RKO (cell line): Measurements from ENCODE around the gene SRGAP2.
"Not testable (repeated sequence)": the region's sequence is repeated elsewhere in the genome, so short reads cannot be mapped to it uniquely, and the experiment has no call there.

Experiments
- DNase-seq: peaks from one replicate; pipeline ENCODE4 v3.0.0-alpha.2; 2016; ENCODE audit warnings: low spot score

Gene SRGAP2

DNA sequence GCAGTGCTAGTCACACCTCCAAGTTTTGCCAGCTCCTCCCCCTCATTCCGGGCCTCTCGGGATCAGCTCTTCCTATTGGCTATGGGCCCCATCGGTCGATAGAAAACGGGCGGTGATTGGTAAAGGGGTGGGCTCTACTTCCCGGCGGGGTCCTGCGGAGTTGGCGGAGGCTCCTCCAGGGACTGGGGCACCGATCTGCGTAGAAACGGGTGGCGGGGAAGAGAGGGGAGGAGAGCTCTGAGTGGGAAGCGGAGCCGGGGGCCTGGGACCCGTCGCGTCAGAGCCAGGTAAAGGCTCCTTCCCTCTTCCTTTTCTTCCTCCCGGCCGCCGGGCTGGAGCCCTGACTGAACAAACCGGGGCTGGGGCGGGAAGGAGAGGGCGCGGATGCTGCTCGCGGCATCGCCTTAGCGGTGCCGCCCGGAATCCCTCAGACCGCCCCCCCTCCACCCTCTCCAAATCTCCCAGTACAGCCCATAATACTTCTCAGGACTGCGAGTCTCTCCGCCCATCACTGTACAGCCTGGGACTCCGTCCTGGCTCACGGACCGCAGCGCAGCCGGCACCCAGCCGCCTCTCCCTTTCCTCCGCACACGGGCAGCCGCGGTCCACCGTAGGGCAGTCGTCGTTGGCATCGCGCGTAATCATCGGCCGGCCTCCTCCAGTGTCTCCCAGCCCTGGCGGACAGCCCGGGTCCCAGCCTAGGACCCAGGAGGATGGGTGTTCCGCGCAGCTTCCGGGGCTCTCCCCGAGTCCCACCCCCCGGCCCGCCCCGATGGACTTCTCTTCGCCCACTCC, at the start of gene SRGAP2:
TSS of gene SRGAP2 (plus strand) at position 178 of the 795 bp plus-strand sequence. CDS start 2,430 bp downstream, outside the sequence.
- DNase-seq = peak; percentile 60

DNA sequence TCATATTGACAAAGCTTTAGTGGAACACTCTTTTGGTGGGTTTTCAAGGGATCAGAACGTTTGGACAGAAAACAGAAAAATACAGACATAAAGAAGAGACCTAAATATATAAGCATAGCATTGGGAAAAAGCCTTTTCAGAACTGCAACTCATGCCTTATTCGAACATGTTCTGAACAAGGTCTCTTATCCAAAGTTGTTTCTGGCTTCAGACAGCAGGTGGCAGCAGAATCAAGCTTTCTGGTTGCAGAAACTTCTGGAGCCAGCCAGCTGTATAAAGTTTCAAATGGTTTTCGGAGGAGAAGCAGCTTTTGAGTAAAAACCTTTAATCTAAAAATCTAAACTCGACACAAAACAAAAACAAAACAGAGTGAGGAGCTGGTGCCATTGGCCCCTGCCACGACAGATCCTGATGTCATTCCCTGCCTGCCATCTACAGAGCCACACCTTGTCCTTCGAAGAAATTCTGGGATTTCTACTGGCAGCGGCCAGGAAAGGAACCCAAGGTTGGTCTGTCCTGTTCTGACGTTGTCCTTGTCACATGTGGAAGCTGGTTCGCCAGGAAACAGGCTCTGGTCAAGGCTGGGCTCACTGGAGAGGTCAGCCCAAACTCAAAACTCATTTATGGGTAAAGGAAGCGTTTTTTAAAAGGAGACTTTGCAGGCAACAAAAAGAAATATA, 35.9 kb upstream of the SRGAP2 start:
- DNase-seq = not testable (repeated sequence)

DNA sequence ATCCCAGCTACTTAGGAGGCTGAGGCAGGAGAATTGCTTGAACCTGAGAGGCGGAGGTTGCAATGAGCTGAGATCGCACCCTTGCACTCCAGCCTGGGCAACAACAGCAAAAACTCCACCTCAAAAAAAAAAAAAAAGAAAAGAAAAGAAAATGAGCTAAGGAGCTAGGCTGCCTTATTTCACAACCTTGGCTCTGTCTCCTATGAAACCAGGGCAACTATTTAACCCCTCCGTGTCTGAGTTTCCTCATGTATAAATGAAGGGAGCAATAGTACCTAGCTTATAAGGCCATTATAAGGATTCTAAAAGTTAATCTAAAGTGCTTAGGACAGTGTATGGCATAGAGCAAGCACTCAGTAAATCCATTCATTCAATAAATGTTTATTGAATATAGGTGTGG, 33.5 kb upstream of the SRGAP2 start:
- DNase-seq = not testable (repeated sequence)

DNA sequence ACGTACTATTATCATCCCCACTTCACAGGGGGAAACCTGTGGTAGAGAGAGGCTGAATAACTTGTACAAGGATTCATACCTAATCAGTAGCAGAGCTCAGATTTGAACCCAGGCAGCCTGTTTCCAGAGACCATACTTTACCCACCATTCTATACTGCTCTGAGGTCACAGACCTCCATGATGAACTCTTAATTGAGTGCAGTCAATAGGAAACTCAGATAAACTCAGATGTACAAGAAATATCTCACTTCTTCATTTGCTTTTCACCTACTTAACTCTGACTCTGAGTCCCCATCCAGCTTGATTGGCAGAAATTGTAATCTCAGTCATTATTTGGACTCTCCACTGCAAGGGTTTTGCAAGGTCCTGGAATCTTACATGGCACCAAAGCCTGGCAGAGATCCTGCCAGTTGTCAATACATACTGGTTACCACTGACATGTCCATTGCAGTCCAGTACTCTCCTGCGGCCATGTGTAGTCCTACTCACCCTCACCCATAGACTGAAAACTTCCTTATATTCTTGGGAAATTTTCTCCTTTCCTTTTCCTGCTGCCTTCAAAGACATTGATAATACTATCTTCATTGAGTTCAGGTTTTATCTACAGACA, 30.1 kb upstream of the SRGAP2 start:
- DNase-seq = not testable (repeated sequence)

DNA sequence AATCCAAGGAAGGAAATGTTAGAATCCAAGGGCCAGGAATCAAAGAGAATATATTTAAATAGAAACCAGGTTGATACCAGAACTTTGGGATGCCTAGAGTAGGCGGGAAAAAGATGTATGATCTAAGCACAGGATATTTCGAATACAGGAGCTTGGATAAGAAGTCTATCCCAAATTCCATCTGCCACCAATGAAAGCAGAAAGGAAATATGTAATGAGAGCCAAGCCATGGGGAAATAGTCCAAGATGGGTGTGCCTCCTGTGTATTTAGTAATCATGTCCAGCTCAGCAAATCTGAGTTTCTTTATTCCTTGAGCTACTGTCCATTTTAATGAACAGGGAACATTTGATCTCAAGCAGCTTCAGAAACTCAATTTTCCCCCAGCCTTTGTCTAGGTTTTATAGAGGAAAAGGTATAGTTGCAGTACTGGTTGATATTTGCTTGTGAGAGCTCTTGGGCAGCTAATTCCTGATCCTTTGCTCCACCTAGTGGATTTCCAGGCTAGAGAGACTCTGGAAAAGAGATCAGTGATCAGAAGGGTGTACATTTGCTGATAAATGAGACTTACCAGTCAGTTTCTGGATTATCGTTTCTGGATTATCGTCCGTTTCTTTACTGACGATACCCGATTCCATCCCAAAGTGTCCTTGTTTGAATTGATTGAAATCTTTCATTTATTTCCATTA, 29.0 kb upstream of the SRGAP2 start:
- DNase-seq = not testable (repeated sequence)

DNA sequence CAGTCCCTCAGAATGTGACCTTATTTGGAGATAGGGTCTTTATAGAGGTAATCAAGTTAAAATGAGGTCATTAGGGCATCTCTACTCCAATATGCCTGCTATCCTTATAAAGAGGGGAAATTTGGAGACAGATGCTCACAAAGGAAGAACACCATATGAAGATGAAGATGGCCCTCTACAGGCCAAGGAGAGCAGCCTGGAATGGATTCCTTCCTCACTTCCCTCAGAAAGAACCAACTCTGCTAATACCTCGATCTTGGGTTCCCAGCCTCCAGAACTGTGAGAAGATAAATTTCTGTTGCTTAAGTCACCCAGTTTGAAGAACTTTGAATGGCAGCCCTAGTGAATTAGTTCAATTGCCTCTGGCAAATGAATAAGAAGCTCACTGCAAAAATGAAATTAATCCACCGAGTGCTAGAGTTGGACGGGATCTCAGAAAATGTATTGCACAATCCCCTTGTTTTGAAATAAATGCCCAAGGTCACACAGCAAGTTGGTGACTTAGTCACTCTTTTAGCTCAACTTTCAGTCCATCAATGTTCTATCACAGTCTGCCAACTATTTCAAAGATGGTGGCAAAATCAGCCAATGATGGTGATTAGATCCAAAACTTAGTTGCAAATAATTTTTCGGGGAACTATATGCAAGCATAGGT, 27.8 kb upstream of the SRGAP2 start:
- not testable (repeated sequence) for DNase-seq

DNA sequence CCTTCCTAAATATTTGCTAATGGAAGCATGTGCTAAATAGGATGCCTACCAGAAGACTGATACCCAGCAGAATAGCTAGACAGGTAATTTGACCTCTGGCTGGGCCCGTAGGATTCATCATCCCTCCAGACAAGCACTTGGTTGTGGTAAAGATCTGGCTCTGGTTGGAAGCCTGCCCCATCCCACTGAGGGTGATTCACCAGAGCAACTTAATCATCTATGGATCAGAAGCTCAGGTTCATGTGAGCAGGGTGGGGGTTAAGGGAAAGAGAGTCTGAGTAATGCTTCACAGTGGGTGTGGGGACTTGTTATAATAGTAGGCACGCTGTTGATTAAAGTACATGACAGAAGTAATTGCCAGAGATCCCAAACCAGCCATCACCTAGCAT, 27.2 kb upstream of the SRGAP2 start:
- DNase-seq = not testable (repeated sequence)

DNA sequence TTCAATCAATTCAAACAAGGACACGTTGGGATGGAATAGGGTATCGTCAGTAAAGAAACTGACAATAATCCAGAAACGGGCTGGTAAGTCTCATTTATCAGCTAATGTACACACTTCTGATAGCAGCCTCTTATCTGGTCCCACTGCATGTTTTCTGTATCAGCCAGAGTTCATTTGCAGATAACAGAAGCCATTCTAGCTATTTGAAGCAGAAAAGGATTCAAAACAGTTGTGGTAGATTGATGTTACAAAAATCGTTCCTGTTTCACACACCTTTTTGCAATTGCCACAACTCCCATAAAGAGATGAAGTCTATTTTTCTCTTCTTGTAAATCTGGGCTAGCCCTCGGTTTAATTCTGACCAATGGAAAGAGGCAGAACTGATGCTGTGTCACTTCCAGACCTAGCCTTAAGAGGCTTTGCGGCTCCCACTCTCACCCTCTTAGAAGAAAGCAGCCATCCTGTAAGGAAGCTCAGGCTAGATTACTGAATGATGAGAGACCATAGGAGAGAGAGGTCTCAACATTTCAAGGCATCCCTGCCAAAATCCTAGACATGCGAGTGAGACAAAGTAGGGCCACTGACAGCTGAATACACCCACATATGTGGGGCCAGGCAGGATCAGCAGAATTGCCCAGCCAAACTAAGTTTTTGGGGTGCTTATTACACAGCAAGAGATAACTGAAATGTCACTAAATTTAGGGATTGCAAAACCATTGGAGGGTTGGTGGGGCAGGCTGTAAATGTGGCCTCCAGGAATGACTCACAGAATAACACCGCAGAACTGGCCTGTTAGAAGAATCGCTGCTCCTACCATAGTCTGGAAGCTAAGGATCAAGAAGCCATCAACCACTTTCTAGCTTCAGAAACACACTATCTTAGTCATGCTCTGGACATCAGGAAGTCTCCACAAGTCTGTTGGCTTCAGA, 25.0 kb upstream of the SRGAP2 start:
- not testable (repeated sequence) for DNase-seq

DNA sequence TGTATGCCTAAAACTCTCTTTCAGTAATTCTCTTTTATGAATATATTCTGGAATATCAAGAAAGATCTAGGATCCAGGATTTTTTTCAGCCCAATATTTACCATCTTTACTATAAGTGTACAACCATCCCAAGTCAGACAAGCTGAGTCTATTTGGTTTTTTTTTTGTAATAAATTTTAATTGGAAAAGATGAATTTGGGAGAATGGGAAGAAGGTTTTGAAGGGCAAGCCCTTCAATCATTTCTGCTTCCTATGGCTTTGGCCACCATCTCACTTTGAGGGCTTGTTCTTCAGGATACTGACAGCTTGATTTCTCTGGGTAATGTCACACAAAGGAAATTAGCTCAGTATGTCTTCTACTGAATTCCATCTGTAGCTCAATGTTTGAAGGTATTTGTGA, 23.7 kb upstream of the SRGAP2 start:
- not testable (repeated sequence) for DNase-seq

DNA sequence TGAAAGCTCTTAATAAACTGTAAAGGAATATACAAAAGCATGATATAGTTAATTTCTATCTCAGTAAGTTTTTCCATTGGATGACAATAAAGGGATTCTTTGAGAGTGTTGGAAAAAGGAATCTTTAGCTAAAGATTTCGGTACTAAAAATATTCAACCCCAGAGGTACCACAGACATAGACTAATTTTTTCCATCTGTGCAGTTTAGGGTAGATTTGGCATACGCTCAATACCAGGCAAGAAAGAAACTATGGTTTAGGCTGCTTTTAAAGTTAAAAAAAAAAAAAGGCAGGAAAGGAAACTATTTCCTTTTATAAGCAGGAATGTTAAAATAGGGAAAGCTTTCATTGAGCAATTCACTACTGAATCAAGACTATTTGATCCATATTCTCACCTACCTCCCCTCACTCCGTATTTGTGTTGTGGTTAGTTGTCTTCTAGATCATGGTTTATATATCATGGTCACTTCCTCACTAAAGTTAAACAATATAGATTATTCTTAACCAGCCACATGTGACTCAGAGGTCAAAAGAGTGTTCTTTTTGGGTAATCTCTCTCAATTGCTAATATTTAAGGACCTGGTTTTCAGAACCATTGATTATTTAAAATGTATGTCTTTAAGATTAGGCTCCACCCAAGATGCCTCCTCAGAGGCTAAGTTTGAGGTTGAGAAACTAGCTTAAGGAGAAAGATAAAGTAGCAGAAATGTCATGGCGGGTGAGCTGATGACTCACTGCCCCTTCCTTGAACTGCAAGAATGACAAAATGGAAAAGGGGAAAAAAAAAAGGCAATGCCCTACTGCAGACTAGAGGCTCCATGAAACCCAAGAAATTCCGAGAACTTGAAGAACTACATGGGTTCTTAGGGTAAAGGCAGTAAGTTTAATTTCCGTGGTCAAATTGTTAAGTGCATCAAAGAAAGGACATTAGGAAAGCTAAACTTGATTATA, 20.7 kb upstream of the SRGAP2 start:
- DNase-seq = not testable (repeated sequence)

DNA sequence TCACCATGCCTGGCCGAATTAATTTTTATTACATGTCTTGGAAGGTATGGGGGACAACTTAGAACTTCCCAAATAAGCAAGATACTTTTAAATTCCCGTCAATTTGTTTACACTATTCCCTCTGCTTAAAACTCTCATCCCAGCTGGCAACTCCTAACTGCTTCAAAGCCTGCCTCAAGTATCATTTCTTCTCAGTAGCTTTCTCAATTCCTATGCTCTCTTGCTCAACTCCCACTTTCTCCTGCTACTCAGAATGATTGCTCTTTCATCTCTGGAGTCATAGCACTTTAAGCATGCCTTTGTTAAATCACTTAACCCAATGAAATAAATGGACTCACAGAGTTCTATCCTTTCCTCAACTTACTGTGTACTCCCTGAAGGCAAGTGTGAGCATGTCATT, 19.6 kb upstream of the SRGAP2 start:
- DNase-seq = not testable (repeated sequence)

DNA sequence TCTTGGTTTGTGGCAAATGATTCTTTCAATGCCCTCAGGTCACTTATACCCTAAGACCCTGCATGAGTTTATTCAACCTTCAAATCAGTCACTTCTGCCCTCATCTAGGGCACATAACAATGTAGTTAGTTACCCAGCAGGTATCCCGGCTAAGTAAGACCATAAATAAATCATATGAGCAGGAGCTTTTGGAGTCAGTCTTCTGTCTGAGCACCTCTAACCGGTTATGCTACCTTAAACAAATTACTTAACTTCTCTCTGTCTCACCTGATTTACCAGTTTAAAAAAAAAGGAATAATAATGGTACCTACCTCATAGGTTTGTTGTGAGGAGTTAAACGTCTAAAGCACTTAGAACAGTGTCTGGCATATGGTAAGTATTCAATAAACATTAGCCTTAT, 17.6 kb upstream of the SRGAP2 start:
- not testable (repeated sequence) for DNase-seq

DNA sequence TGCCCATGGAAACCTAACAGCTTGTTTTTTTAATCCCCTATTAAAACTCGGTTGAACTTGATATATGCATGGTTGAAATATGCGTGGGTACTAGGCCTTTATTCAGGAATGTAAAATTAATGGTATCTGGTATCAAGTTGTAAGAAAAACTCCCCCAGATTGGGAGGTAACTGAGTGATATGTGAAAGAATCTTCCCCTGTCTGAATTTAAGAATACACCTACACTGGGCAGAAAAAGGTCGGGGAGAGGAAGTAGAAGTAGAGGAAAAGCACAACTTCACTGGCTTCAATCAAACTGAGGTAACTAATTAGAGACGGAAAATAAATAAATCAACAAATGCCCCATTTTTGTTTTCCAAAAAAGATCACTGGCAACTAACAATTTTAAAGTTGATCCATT, 16.5 kb upstream of the SRGAP2 start:
- not testable (repeated sequence) for DNase-seq

DNA sequence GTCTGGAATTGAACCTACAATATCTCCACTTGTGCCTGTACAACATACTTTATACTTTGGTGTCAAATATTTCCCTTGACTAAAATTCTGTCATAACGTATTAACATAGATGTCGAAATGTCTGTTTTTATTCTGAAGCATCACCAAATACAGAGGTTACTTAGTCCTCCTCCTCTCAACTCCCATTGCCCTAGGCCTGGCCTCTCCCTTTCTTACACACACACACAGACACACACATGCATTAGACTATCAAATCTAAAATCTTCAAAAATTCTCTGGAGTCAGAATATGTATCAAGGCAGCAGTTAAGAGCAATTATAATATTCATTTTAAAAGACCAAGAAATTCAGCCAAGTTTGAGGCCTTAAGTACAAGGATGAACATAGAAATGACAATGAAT, 8.2 kb upstream of the SRGAP2 start:
- not testable (repeated sequence) for DNase-seq

DNA sequence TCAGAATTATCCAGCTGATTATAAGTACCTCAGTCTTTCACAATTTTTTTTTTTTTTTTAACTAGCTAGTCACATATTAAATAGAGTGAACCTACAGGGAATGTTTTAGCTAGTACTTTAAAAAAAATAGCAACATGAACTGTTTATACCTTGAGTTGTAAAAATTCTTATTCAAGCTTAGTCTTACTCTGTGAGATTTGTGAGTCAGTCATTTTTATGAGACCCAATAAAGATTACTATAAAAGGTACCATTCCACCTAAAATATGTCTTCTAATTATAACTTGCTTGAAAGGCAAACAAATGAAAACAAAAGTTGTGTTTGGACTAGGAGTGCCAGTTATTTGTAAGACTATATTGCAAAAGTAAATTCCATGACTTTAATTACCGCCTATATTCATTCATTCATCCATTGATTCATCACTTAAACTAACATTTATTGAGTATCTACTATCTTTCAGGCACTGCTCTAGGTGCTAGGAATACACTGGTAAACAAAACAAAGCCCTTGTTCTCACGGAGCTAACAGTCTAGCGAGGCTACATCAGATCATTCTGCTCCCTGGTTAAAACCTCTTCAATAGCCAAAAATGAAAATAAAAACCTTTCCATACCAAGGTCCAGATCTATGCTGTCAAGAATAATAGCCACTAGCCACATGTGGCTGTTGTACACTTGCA, 6.5 kb upstream of the SRGAP2 start:
- not testable (repeated sequence) for DNase-seq

DNA sequence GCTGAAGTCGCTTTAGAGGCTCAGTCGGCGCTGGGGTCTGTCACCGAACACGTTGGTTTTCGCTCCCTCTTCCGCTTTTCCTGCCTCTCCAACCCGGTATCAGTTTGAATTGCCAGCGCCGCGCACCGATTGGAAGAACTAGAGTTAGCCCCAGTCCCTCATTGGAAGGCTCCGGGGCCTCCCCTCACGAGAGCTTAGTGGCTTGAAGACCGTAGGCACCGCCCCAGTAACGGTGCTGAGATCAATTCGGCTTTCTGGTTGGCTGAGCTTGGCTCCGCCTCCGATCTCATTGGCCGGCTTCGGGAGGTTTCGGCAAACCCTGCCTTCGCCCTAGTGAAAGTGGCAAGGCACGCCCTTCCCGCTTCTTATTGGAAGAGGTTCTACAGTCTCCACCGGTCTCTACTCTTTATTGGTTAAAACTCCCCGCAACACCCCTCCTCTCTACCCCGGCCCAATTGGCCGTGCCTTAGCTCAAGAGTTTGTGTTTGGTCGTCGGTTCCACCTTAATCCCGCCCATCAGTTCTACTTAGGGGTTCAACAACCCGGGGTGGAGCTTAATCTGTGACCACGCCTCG, 465 bp upstream of the SRGAP2 start, which contains the start of gene FAM72A:
TSS of gene FAM72A (minus strand) at position 51 of the 575 bp plus-strand sequence. CDS start 814 bp downstream, outside the sequence.
- DNase-seq = peak; percentile 99

DNA sequence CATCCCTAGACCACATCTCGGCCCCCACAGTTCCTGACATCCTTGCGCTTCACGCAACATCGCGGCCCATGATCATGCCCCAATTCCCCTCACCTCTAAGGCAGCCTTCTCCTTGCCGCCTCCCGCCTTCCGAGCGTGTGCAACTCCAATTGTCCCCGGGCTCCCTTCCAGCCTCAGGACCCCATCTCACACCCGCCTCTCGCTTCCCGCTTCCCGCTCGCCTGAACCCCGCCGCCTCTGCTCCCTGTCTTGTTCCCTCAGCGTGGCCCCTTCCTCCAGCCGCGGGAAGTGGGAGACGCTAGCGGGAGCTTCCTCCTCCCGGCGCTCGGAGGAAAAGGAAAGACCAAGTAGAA, 794 bp downstream of the SRGAP2 start:
- not testable (repeated sequence) for DNase-seq

DNA sequence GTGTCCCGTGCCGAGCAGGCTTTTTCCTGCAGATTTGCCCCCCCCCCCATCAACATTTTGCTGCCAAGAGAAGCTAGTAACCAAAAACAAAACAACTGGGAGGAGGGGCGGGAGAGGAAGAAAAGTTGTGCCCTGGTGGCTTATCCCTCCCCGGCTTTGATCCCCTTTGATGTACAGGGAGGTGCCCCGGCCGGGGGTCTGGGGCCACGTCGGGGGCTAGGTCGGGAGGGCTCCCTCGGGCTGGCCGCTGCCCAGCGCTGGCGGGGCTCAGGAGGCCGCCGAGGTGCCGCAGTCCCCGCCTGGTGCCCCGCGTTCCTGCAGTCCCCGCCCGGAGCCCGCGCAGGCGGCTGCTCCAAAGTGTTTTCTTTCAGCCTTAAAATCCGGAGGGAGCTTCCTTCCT, 1.5 kb downstream of the SRGAP2 start:
- DNase-seq = peak; percentile 4
